HepG2 (cell line): ENCODE results near the gene LPCAT4. TPM values are rescaled to one million over a fixed set of nuclear protein-coding genes. Genes with fewer than 3 reads are reported as not detected.
A peak's percentile ranks its signal among the peaks of the same experiment; 100 is the strongest.

Source experiments
- ATF2 ChIP-seq: sonication (generic); formaldehyde crosslinking; IDR thresholded peaks from 2 replicates; pipeline ENCODE4 v1.4.0; 2020; ENCODE audit warnings: missing genetic modification reagents
- CBX5 ChIP-seq: sonication (generic); formaldehyde crosslinking; IDR thresholded peaks from 2 replicates; pipeline ENCODE4 v1.4.0; 2020; ENCODE audit warnings: missing genetic modification reagents, borderline replicate concordance
- GABPA ChIP-seq, 2 experiments: IDR thresholded peaks; 2 replicates each; pipeline ENCODE4 v1.6.1; 2011 to 2016; ENCODE audit warnings: low read depth in 2 of 2, low read length in 1 of 2, missing biosample characterization in 1 of 2, missing genetic modification characterization in 1 of 2
- HDAC1 ChIP-seq: sonication (generic); formaldehyde crosslinking; IDR thresholded peaks from 2 replicates; pipeline ENCODE4 v1.5.1; 2020; ENCODE audit warnings: mild to moderate bottlenecking, missing genetic modification reagents
- HOXA7 ChIP-seq: sonication (generic); formaldehyde crosslinking; IDR thresholded peaks from 2 replicates; pipeline ENCODE4 v1.8.1; 2022; ENCODE audit warnings: mild to moderate bottlenecking, missing genetic modification reagents, moderate library complexity
- KLF15 ChIP-seq: sonication (generic); formaldehyde crosslinking; IDR thresholded peaks from 2 replicates; pipeline ENCODE4 v1.8.1; 2023; ENCODE audit warnings: borderline replicate concordance, mild to moderate bottlenecking, inconsistent platforms, missing genetic modification reagents, mixed read lengths
- NR1H2 ChIP-seq: sonication (generic); formaldehyde crosslinking; IDR thresholded peaks from 2 replicates; pipeline ENCODE4 v1.8.1; 2022; ENCODE audit warnings: low read depth, missing genetic modification reagents, borderline replicate concordance
- REPIN1 ChIP-seq: sonication (generic); formaldehyde crosslinking; IDR thresholded peaks from 2 replicates; pipeline ENCODE4 v1.8.0; 2022; ENCODE audit warnings: missing genetic modification reagents, low read depth, mild to moderate bottlenecking, borderline replicate concordance
- SALL2 ChIP-seq: sonication (generic); formaldehyde crosslinking; IDR thresholded peaks from 2 replicates; pipeline ENCODE4 v1.8.1; 2023; ENCODE audit warnings: mild to moderate bottlenecking, missing genetic modification reagents, inconsistent platforms
- SYNCRIP ChIP-seq: fragments of 200-400 bp; formaldehyde crosslinking; IDR thresholded peaks from 2 replicates; pipeline ENCODE4 v1.6.1; 2018; ENCODE audit warnings: mild to moderate bottlenecking, low read depth, low read length; ENCODE audit not compliant: insufficient read depth
- ZBED4 ChIP-seq: sonication (generic); formaldehyde crosslinking; IDR thresholded peaks from 2 replicates; pipeline ENCODE4 v1.4.0; 2020; ENCODE audit warnings: missing genetic modification reagents, borderline replicate concordance
- ZC3H13 ChIP-seq: sonication (generic); formaldehyde crosslinking; IDR thresholded peaks from 2 replicates; pipeline ENCODE4 v1.8.1; 2023; ENCODE audit warnings: mild to moderate bottlenecking, missing genetic modification reagents, moderate library complexity
- ZFAT ChIP-seq: sonication (generic); formaldehyde crosslinking; conservative IDR thresholded peaks from 2 replicates; pipeline ENCODE4 v1.8.1; 2023; ENCODE audit warnings: missing genetic modification reagents, inconsistent platforms
- ZFP36 ChIP-seq: fragments of 150-350 bp; IDR thresholded peaks from 2 replicates; pipeline ENCODE4 v1.6.1; 2018; ENCODE audit warnings: borderline replicate concordance, low read length, low read depth; ENCODE audit not compliant: partially characterized antibody
- ZKSCAN5 ChIP-seq: sonication (generic); formaldehyde crosslinking; IDR thresholded peaks from 2 replicates; pipeline ENCODE4 v1.5.1; 2020; ENCODE audit warnings: mild to moderate bottlenecking, missing genetic modification reagents
- ZNF326 ChIP-seq: sonication (generic); formaldehyde crosslinking; IDR thresholded peaks from 2 replicates; pipeline ENCODE4 v1.4.0; 2020; ENCODE audit warnings: missing genetic modification reagents, borderline replicate concordance
- ZNF552 ChIP-seq: sonication (generic); formaldehyde crosslinking; IDR thresholded peaks from 2 replicates; pipeline ENCODE4 v1.9.0; 2022; ENCODE audit warnings: missing genetic modification reagents, mild to moderate bottlenecking, borderline replicate concordance
- ZNF691 ChIP-seq: sonication (generic); formaldehyde crosslinking; IDR thresholded peaks from 2 replicates; pipeline ENCODE4 v1.4.0; 2020; ENCODE audit warnings: missing genetic modification reagents, low read depth, mild to moderate bottlenecking, borderline replicate concordance
- ZNF766 ChIP-seq: sonication (generic); formaldehyde crosslinking; IDR thresholded peaks from 2 replicates; pipeline ENCODE4 v1.5.0; 2020; ENCODE audit warnings: missing genetic modification reagents, borderline replicate concordance
- ZSCAN20 ChIP-seq: sonication (generic); formaldehyde crosslinking; IDR thresholded peaks from 2 replicates; pipeline ENCODE4 v1.4.0; 2020; ENCODE audit warnings: missing genetic modification reagents, mild to moderate bottlenecking, borderline replicate concordance
- polyA plus RNA-seq, 8 experiments: library from polyadenylated mRNA; depleted of rRNA in 3 of 8; stranded (reverse) in 7 of 8; unstranded in 1 of 8; fragments of >200 nt; fragmentation: Illumina TruSeq in 4 of 8; extraction: Trizol in 4 of 8; gene quantifications; 2 replicates each; pipeline versions ENCODE4 v1.2.1 to v1.2.3, GENCODE V29; 2011 to 2016; ENCODE audit warnings: low read depth in 4 of 8, missing spikeins in 1 of 8, mixed read lengths in 1 of 8; ENCODE audit not compliant: insufficient read depth in 1 of 8
- total RNA-seq, 5 experiments: library from RNA; depleted of rRNA; stranded (reverse); fragments of >200 nt; fragmentation: Illumina TruSeq; extraction: Trizol; gene quantifications; 2 replicates each; pipeline ENCODE4 v1.2.3, GENCODE V29; 2016; ENCODE audit warnings: low read depth in 1 of 5

The LPCAT4 gene
- total and polyA plus RNA-seq, 2 of the 13 experiments (the other 11 are each of a cell fraction or from before 2014, with no cell fraction given) = 8.1 to 57.1 TPM

- TF ChIP-seq ATF2 (CRISPR knock-in tag) (no peak), ZC3H13 (CRISPR knock-in tag) (peak; percentile 49; the same call in 1 of the 2 replicates), SALL2 (CRISPR knock-in tag) (no peak; the same call in 1 of the 2 replicates), ZNF691 (CRISPR knock-in tag) (peak; percentile 20; the same call in 1 of the 2 replicates), ZFP36 (no peak), ZBED4 (CRISPR knock-in tag) (peak; percentile 80; the same call in 1 of the 2 replicates), SYNCRIP (no peak), ZNF766 (CRISPR knock-in tag) (no peak), ZNF552 (CRISPR knock-in tag) (0 out of 2 replicates have a peak, but pooled peaks have one; percentile 60), ZKSCAN5 (no peak), HDAC1 (CRISPR knock-in tag) (peak; percentile 86), KLF15 (CRISPR knock-in tag) (0 out of 2 replicates have a peak, but pooled peaks have one; percentile 74), GABPA (IDR thresholded peaks at IDR 0.05; ENCODE audit: low read depth, low read length) (no peak), GABPA (CRISPR knock-in tag; IDR thresholded peaks at IDR 0.05; ENCODE audit: low read depth) (0 out of 2 replicates have a peak, but pooled peaks have one; percentile 41), NR1H2 (CRISPR knock-in tag) (no peak), CBX5 (peak; percentile 57; the same call in 1 of the 2 replicates), ZSCAN20 (0 out of 2 replicates have a peak, but pooled peaks have one; percentile 52), HOXA7 (CRISPR knock-in tag) (no peak), ZFAT (CRISPR knock-in tag) (no peak), REPIN1 (CRISPR knock-in tag) (peak; percentile 60; the same call in 1 of the 2 replicates), ZNF326 (CRISPR knock-in tag) (no peak)
Observed at GRCh38 chr15:34367101-34368081, at the start of gene LPCAT4 (continued).
